ENCODE results near the gene MLXIP. TPM values are rescaled to one million over a fixed set of nuclear protein-coding genes. Genes with fewer than 3 reads are reported as not detected.

The MLXIP gene
- total RNA-seq, 1 experiment from 2014 or later = 46.3 TPM

DNA sequence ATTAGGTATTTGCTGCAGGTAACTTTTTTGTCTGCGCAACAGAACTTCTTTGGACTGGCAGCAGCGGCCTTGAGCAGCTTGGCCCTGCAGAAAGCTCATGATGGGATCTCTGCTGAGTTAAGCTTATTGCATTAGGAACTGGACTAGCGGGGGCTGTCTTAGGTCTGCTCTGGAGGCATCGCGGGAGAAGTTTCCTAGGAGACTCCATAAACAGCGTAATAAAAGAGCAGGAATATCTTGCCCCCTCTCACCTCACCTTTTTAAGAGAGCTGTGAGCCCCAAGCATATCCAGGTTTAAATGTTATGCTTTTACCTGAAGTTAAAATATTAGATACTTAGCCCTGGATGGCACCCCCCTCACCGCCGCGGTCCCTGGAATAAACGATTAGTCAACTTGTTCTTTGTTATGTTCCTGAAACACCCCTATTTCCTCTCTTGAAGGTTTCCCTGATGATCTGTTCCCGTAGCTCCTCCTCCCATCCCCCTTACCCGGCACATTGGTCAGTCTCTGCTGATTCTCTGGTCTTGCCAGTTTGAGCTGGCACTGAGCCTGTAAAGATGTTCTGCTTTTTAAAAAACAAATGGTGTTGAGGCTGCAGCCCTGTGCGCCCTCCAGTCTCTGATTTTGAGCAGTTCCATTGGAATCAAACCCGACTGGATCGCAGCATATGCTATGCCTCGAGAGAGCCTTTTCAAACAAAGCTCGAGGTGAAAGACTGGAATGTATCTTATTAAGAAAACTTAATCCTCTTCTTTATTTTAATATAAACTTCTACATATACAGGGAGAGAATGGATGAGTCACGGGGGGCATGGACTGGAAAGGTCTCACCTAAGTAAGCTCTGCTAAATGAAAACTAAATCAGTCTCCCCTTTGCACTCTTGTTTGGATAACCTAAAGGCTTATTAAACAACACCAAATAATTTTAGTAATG, 1.9 kb downstream of the MLXIP start:
- peak overlapping the region; percentile 89 for H3K4me2 ChIP-seq (ENCODE audit: low read length)
- no peaks in the 10 kb centered on the region for H4K20me1 ChIP-seq (ENCODE audit: insufficient read depth)
- peak overlapping the region; percentile 87 for H3K9ac ChIP-seq (ENCODE audit: low read length)
- H3K27ac ChIP-seq (ENCODE audit: low read depth, low read length) = no peak overlapping the region
- no peaks in the 10 kb centered on the region for H3K9me2 ChIP-seq (ENCODE audit: insufficient read depth)
- H3K79me2 ChIP-seq (ENCODE audit: insufficient read depth, low read length) = peaks cover 65% of the 10 kb centered on the region
- no peaks in the 10 kb centered on the region for H3K9me3 ChIP-seq (ENCODE audit: control insufficient read depth in 1 of 2, insufficient read depth in 1 of 2, low read depth in 1 of 2, low read length in 2 of 2)
- DNase-seq (ENCODE audit: low read depth, low spot score) (no peak), ATAC-seq (no peak)
- peaks cover 17 to 30% of the 10 kb centered on the region in 2 experiments for H3K4me1 ChIP-seq (ENCODE audit: control insufficient read depth in 1 of 2, insufficient read depth in 2 of 2, low read length in 2 of 2)
- H3K4me3 ChIP-seq (replicated peaks in 1 of 2; ENCODE audit: low read depth in 1 of 2, low read length in 2 of 2) = peak overlapping the region; percentile 69 to 83
- ChIA-PET RAD21 (ENCODE audit: low non-redundant PET in 1 of 2, low total read pairs in 2 of 2, uncharacterized antibody in 2 of 2, unreplicated experiment in 2 of 2) (no interaction called here), POLR2A (interaction anchor here (0.5 to 1.3 kb wide), 3 partner anchors 31 to 320 kb away, joined by 3 read pairs; no protein-coding TSS in a partner anchor), CTCF (no interaction called here)
- no peak for TF ChIP-seq EZH2 (IDR thresholded peaks at IDR 0.05)
- TF ChIP-seq FOSL1 (IDR thresholded peaks at IDR 0.05; ENCODE audit: low read depth) = no peak
- no peak for TF ChIP-seq POLR2AphosphoS5 (IDR thresholded peaks at IDR 0.05; ENCODE audit: low read depth, low read length)
- TF ChIP-seq CEBPB (IDR thresholded peaks at IDR 0.05; ENCODE audit: low read depth) = no peak
- no peak for TF ChIP-seq SP1 (IDR thresholded peaks at IDR 0.05; ENCODE audit: low read depth)
- no peak for TF ChIP-seq CBX3 (IDR thresholded peaks at IDR 0.05; ENCODE audit: low read depth)
- no peak for TF ChIP-seq EZH2phosphoT487 (IDR thresholded peaks at IDR 0.05; ENCODE audit: borderline replicate concordance)
- no peak for TF ChIP-seq RAD21 (IDR thresholded peaks at IDR 0.05; ENCODE audit: low read depth)
- TF ChIP-seq JUND (IDR thresholded peaks at IDR 0.05) = no peak
- TF ChIP-seq ZFX (IDR thresholded peaks at IDR 0.05) = no peak
- no peak for TF ChIP-seq YY1 (IDR thresholded peaks at IDR 0.05; ENCODE audit: extremely low read depth, insufficient replicate concordance, low read depth, low read length)
- no peak for TF ChIP-seq SRF (IDR thresholded peaks at IDR 0.05; ENCODE audit: low read depth)
- TF ChIP-seq, protein P1, sequence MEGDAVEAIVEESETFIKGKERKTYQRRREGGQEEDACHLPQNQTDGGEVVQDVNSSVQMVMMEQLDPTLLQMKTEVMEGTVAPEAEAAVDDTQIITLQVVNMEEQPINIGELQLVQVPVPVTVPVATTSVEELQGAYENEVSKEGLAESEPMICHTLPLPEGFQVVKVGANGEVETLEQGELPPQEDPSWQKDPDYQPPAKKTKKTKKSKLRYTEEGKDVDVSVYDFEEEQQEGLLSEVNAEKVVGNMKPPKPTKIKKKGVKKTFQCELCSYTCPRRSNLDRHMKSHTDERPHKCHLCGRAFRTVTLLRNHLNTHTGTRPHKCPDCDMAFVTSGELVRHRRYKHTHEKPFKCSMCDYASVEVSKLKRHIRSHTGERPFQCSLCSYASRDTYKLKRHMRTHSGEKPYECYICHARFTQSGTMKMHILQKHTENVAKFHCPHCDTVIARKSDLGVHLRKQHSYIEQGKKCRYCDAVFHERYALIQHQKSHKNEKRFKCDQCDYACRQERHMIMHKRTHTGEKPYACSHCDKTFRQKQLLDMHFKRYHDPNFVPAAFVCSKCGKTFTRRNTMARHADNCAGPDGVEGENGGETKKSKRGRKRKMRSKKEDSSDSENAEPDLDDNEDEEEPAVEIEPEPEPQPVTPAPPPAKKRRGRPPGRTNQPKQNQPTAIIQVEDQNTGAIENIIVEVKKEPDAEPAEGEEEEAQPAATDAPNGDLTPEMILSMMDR (IDR thresholded peaks at IDR 0.05 in 2 of 3, conservative IDR thresholded peaks at IDR 0.05 in 1 of 3; ENCODE audit: borderline replicate concordance in 1 of 3, insufficient read depth in 1 of 3, low read depth in 2 of 3, low read length in 2 of 3) = no peak
- TF ChIP-seq, protein P2, sequence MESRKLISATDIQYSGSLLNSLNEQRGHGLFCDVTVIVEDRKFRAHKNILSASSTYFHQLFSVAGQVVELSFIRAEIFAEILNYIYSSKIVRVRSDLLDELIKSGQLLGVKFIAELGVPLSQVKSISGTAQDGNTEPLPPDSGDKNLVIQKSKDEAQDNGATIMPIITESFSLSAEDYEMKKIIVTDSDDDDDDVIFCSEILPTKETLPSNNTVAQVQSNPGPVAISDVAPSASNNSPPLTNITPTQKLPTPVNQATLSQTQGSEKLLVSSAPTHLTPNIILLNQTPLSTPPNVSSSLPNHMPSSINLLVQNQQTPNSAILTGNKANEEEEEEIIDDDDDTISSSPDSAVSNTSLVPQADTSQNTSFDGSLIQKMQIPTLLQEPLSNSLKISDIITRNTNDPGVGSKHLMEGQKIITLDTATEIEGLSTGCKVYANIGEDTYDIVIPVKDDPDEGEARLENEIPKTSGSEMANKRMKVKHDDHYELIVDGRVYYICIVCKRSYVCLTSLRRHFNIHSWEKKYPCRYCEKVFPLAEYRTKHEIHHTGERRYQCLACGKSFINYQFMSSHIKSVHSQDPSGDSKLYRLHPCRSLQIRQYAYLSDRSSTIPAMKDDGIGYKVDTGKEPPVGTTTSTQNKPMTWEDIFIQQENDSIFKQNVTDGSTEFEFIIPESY (IDR thresholded peaks at IDR 0.05; ENCODE audit: extremely low read depth, insufficient replicate concordance, low read length) = no peak
- no peak for TF ChIP-seq TCF7L2 (IDR thresholded peaks at IDR 0.05; ENCODE audit: borderline replicate concordance, extremely low read depth, insufficient read depth, insufficient read length)
- H2AFZ ChIP-seq (ENCODE audit: low read depth, low read length, poor library complexity, severe bottlenecking) = no peak overlapping the region
- TSS peak; percentile 48 for BruUV-seq (replicated peaks)
- H3K36me3 ChIP-seq (ENCODE audit: control insufficient read depth in 1 of 2, insufficient read depth in 2 of 2, low read length in 2 of 2) = peaks cover 10 to 17% of the 10 kb centered on the region in 2 experiments; a peak in 3 of 4 replicates
- H3K27me3 ChIP-seq (ENCODE audit: insufficient read depth, low read length) = no peaks in the 10 kb centered on the region
- intact Hi-C loops (cut with micrococcal nuclease) = no loop called here

Data from HCT116 (cell line).